Endothelial cell of umbilical vein (primary cell): ENCODE measurements around the gene WDR72. TPM values are rescaled to one million over a fixed set of nuclear protein-coding genes. Genes with fewer than 3 reads are reported as not detected.

Source experiments
- BruUV-seq: library from RNA; stranded (reverse); fragments of 400-500 nt; replicated peaks from 2 replicates; lab custom pipeline; 2021; lab: Mats Ljungman, UMichigan
- CTCF ChIA-PET: fragments of 300-600, 350-600 bp; sonication (Branson Sonifier 250); formaldehyde crosslinking; loops from one replicate; lab custom pipeline; 2021; ENCODE audit warnings: antibody characterized with exemption, inconsistent platforms; lab: Charles Lee
- POLR2A ChIA-PET: fragments of 300-600, 350-600 bp; sonication (Branson Sonifier 250); formaldehyde crosslinking; loops from one replicate; lab custom pipeline; 2021; ENCODE audit warnings: antibody characterized with exemption, inconsistent platforms; lab: Charles Lee
- DNase-seq: peaks from one replicate; pipeline ENCODE4 v3.0.0-alpha.2; 2011; ENCODE audit warnings: low read depth, low spot score
- FAIRE-seq: peaks from 2 replicates; lab custom pipeline; 2011; peaks lifted over from hg19 to GRCh38; lab: Jason Lieb, UNC
- H2AFZ ChIP-seq: 2 replicates; pipeline ENCODE4 v1.6.0; 2012; ENCODE audit warnings: low read depth, low read length, control low read depth, inconsistent platforms
- H3K27ac ChIP-seq: 2 replicates; pipeline ENCODE4 v1.5.1; 2011; ENCODE audit warnings: low read depth, mild to moderate bottlenecking, control low read depth, low read length, moderate library complexity; ENCODE audit not compliant: insufficient read depth
- H3K27me3 ChIP-seq, 2 experiments: 2 replicates each; pipeline versions ENCODE4 v1.6.0 to v1.6.1; 2011; ENCODE audit warnings: low read length in 2 of 2, mixed read lengths in 1 of 2; ENCODE audit not compliant: control insufficient read depth in 2 of 2, insufficient read depth in 2 of 2
- H3K36me3 ChIP-seq, 2 experiments: 2 replicates in 1 of 2; 3 replicates in 1 of 2; pipeline ENCODE4 v1.5.1; 2011; ENCODE audit warnings: low read length in 2 of 2, mild to moderate bottlenecking in 1 of 2, moderate library complexity in 1 of 2; ENCODE audit not compliant: control insufficient read depth in 2 of 2, insufficient read depth in 2 of 2; ENCODE audit errors: extremely low read depth in 1 of 2
- H3K4me1 ChIP-seq: 3 replicates; pipeline ENCODE4 v1.5.1; 2011; ENCODE audit warnings: mild to moderate bottlenecking, low read length; ENCODE audit not compliant: control insufficient read depth, insufficient read depth; ENCODE audit errors: extremely low read depth
- H3K4me2 ChIP-seq: 2 replicates; pipeline ENCODE4 v1.6.1; 2011; ENCODE audit warnings: low read length, control low read depth, mixed read lengths; ENCODE audit not compliant: insufficient read depth
- H3K4me3 ChIP-seq, 3 experiments: fragments of 200-600 bp in 1 of 3; sonication (generic), shearing (Covaris generic) in 1 of 3; replicated peaks in 1 of 3; 2 replicates each; pipeline ENCODE4 v1.5.1; 2011 to 2016; ENCODE audit warnings: control low read depth in 3 of 3, low read length in 3 of 3, mild to moderate bottlenecking in 2 of 3, inconsistent platforms in 1 of 3, low read depth in 1 of 3, moderate library complexity in 1 of 3; ENCODE audit not compliant: insufficient read depth in 1 of 3
- H3K79me2 ChIP-seq: 2 replicates; pipeline ENCODE4 v1.6.0; 2012; ENCODE audit warnings: low read length, inconsistent platforms; ENCODE audit not compliant: control insufficient read depth, insufficient read depth
- H3K9ac ChIP-seq: replicated peaks from 2 replicates; pipeline ENCODE3; 2011; ENCODE audit warnings: low read length, control low read depth; ENCODE audit not compliant: insufficient read depth; ENCODE audit errors: extremely low read depth
- H3K9me1 ChIP-seq: replicated peaks from 3 replicates; pipeline ENCODE4 v1.6.0; 2011; ENCODE audit warnings: mild to moderate bottlenecking, low read length; ENCODE audit not compliant: control insufficient read depth, insufficient read depth; ENCODE audit errors: extremely low read depth
- H3K9me3 ChIP-seq: replicated peaks from 2 replicates; pipeline ENCODE4 v1.5.1; 2012; ENCODE audit warnings: low read length, inconsistent platforms; ENCODE audit not compliant: control insufficient read depth, insufficient read depth
- H4K20me1 ChIP-seq: replicated peaks from 2 replicates; pipeline ENCODE3; 2011; ENCODE audit warnings: mild to moderate bottlenecking, low read length; ENCODE audit not compliant: control insufficient read depth, insufficient read depth; ENCODE audit errors: extremely low read depth
- CTCF ChIP-seq, 2 donors: IDR thresholded peaks; 1 replicate in 1 of 2; 2 replicates in 1 of 2; pipeline ENCODE4 v1.5.1; 2011; ENCODE audit warnings: low read length in 2 of 2, mild to moderate bottlenecking in 2 of 2, moderate library complexity in 2 of 2, control low read depth in 1 of 2, inconsistent platforms in 1 of 2, low read depth in 1 of 2; ENCODE audit not compliant: insufficient read depth in 1 of 2; ENCODE audit errors: extremely low read depth in 1 of 2
- EZH2 ChIP-seq: IDR thresholded peaks from 2 replicates; pipeline ENCODE4 v1.6.1; 2012; ENCODE audit warnings: borderline replicate concordance, low read depth, mild to moderate bottlenecking, moderate library complexity, low read length, inconsistent platforms; ENCODE audit not compliant: severe bottlenecking
- FOS ChIP-seq: IDR thresholded peaks from 2 replicates; pipeline ENCODE4 v1.6.1; 2011; ENCODE audit warnings: mild to moderate bottlenecking, low read length, moderate library complexity, borderline replicate concordance; ENCODE audit not compliant: insufficient read depth
- GATA2 ChIP-seq: IDR thresholded peaks from 2 replicates; pipeline ENCODE4 v1.7.0; 2011; ENCODE audit warnings: low read depth, mild to moderate bottlenecking, moderate library complexity, mixed read lengths, low read length; ENCODE audit not compliant: insufficient read length, insufficient read depth
- JUN ChIP-seq: IDR thresholded peaks from 2 replicates; pipeline ENCODE4 v1.6.1; 2011; ENCODE audit warnings: borderline replicate concordance, low read depth; ENCODE audit not compliant: insufficient read length, insufficient read depth
- MAX ChIP-seq: IDR thresholded peaks from 2 replicates; pipeline ENCODE4 v1.6.1; 2011; ENCODE audit not compliant: insufficient read depth, insufficient read length
- MYC ChIP-seq: IDR thresholded peaks from one replicate; pipeline ENCODE4 v1.6.1; 2011; ENCODE audit warnings: mild to moderate bottlenecking, low read depth, low read length
- POLR2A ChIP-seq: IDR thresholded peaks from 2 replicates; pipeline ENCODE4 v1.6.1; 2012; ENCODE audit warnings: low read depth, mild to moderate bottlenecking, control low read depth, low read length
- POLR2AphosphoS5 ChIP-seq: IDR thresholded peaks from 2 replicates; pipeline ENCODE4 v1.6.1; 2012; ENCODE audit warnings: low read depth, mild to moderate bottlenecking, control low read depth, low read length, moderate library complexity; ENCODE audit not compliant: insufficient read depth
- dilution Hi-C: fragments of 300-500 bp; cut with MboI; formaldehyde crosslinking; loops from one replicate; pipeline ENCODE4 v1.15.0; 2019; ENCODE audit warnings: low sequenced_read_pairs; ENCODE audit not compliant: extremely low pct_ligation_motif_present
- intact Hi-C: fragments of 100-400 bp; cut with micrococcal nuclease; formaldehyde crosslinking; loops from one replicate; pipeline ENCODE4 v1.10.0; 2022
- polyA plus RNA-seq, 4 experiments: library from polyadenylated mRNA; depleted of rRNA in 3 of 4; stranded (reverse) in 3 of 4; unstranded in 1 of 4; fragments of >200 nt; gene quantifications; 2 replicates each; pipeline versions ENCODE4 v1.2.1 to v1.2.3, GENCODE V29; 2011 to 2012; ENCODE audit warnings: missing spikeins in 1 of 4
- total RNA-seq: library from RNA; stranded (reverse); gene quantifications from 2 replicates; pipeline ENCODE4 v1.2.3, GENCODE V29; 2021

The WDR72 gene
- total and polyA plus RNA-seq, 2 donors (not counting 3 experiments of a cell fraction or from before 2014, with no cell fraction given), result not detected

- dilution Hi-C loops (no loop called here), intact Hi-C loops (no loop called here)
- BruUV-seq, result no TSS peak
- Histone ChIP-seq H2AFZ (no peak overlapping the region), H3K4me1 (no peaks in the 10 kb centered on the region), H3K4me2 (no peak overlapping the region), H3K9me3 (no peaks in the 10 kb centered on the region), H3K79me2 (no peaks in the 10 kb centered on the region), H3K9me1 (no peaks in the 10 kb centered on the region), H3K27me3 (no peaks in the 10 kb centered on the region), H3K9ac (no peak overlapping the region), H4K20me1 (no peaks in the 10 kb centered on the region), H3K27ac (no peak overlapping the region), H3K4me3 (no peak overlapping the region), H3K36me3 (no peaks in the 10 kb centered on the region)
- no peak for TF ChIP-seq JUN
- TF ChIP-seq MYC, result no peak
- TF ChIP-seq MAX, result no peak
- no peak for TF ChIP-seq FOS
- no peak for TF ChIP-seq CTCF (IDR thresholded peaks at IDR 0.05; ENCODE audit: extremely low read depth in 1 of 2, insufficient read depth in 1 of 2, low read depth in 1 of 2, low read length in 2 of 2)
- TF ChIP-seq EZH2, result no peak
- no peak for TF ChIP-seq POLR2A
- TF ChIP-seq POLR2AphosphoS5, result no peak
- no peak for TF ChIP-seq GATA2
- no peak for FAIRE-seq
- DNase-seq, result no peak
- CTCF ChIA-PET, result interaction anchor here (1.5 kb wide), 1 partner anchor 9 kb away, joined by 9 read pairs; no protein-coding TSS in a partner anchor
- POLR2A ChIA-PET, result no interaction called here
These were observed 101.2 kb downstream of the WDR72 start for GRCh38 chr15:53658255-53658654.
